ENCODE data around the gene NFIL3.
A peak's percentile ranks its signal among the peaks of the same experiment; 100 is the strongest.

NFIL3 gene

DNA sequence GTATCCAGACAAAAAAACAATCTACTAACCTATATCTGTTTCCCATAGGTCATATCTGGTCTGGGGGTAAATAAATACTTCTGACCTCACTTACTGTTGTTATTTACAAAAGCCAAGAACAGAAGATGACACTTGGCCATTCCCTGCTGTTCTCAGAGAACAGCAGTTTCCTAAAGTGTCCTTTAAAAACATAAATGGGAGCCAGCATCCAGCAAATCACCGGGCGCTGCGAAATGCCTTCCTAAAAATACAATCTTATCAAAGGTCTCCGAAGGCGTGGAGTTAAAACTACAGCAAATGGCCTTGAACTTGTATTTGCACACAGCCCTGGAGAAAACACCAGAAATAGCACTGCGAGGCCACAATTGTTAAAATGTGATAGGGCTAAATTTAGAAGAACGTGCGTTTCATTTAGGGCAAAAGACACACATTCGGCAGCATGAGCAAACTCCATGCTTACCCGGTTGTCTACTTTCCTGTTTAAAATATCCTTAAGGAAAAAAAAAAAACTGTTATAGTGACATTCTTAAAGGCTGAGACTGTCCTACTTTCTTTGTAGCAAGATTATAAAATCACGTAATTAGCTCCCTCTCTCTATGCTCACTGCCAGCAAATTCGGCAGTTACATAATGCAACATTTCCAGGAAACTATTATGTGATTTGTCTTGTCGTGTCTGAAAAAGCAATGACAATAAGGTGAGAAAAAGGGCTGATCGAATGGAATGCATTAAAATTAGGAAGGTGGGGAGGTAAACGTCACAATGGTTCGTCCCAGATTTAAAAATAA lies 1.5 kb downstream of the NFIL3 start:
- TF ChIP-seq CREB1 (IDR thresholded peaks at IDR 0.05; ENCODE audit: low read depth) (no peak), EGR1 (IDR thresholded peaks at IDR 0.05) (no peak), TCF12 (IDR thresholded peaks at IDR 0.05; ENCODE audit: low read depth) (no peak), RAD21 (IDR thresholded peaks at IDR 0.05; ENCODE audit: low read depth) (no peak), TEAD4 (IDR thresholded peaks at IDR 0.05) (no peak), NFIC (IDR thresholded peaks at IDR 0.05) (no peak), FOXM1 (IDR thresholded peaks at IDR 0.05; ENCODE audit: borderline replicate concordance, low read depth) (no peak), TAF1 (IDR thresholded peaks at IDR 0.05; ENCODE audit: low read depth) (no peak), CEBPB (IDR thresholded peaks at IDR 0.05) (no peak), ZBTB7A (IDR thresholded peaks at IDR 0.05; ENCODE audit: low read depth) (no peak), EP300 (IDR thresholded peaks at IDR 0.05; ENCODE audit: borderline replicate concordance) (no peak), YY1 (IDR thresholded peaks at IDR 0.05; ENCODE audit: low read depth) (no peak)
- TF ChIP-seq, protein P1, sequence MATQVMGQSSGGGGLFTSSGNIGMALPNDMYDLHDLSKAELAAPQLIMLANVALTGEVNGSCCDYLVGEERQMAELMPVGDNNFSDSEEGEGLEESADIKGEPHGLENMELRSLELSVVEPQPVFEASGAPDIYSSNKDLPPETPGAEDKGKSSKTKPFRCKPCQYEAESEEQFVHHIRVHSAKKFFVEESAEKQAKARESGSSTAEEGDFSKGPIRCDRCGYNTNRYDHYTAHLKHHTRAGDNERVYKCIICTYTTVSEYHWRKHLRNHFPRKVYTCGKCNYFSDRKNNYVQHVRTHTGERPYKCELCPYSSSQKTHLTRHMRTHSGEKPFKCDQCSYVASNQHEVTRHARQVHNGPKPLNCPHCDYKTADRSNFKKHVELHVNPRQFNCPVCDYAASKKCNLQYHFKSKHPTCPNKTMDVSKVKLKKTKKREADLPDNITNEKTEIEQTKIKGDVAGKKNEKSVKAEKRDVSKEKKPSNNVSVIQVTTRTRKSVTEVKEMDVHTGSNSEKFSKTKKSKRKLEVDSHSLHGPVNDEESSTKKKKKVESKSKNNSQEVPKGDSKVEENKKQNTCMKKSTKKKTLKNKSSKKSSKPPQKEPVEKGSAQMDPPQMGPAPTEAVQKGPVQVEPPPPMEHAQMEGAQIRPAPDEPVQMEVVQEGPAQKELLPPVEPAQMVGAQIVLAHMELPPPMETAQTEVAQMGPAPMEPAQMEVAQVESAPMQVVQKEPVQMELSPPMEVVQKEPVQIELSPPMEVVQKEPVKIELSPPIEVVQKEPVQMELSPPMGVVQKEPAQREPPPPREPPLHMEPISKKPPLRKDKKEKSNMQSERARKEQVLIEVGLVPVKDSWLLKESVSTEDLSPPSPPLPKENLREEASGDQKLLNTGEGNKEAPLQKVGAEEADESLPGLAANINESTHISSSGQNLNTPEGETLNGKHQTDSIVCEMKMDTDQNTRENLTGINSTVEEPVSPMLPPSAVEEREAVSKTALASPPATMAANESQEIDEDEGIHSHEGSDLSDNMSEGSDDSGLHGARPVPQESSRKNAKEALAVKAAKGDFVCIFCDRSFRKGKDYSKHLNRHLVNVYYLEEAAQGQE (IDR thresholded peaks at IDR 0.05; ENCODE audit: low read depth): no peak
- TF ChIP-seq, protein P2, sequence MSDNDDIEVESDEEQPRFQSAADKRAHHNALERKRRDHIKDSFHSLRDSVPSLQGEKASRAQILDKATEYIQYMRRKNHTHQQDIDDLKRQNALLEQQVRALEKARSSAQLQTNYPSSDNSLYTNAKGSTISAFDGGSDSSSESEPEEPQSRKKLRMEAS (IDR thresholded peaks at IDR 0.05): no peak
- TF ChIP-seq, protein P3, sequence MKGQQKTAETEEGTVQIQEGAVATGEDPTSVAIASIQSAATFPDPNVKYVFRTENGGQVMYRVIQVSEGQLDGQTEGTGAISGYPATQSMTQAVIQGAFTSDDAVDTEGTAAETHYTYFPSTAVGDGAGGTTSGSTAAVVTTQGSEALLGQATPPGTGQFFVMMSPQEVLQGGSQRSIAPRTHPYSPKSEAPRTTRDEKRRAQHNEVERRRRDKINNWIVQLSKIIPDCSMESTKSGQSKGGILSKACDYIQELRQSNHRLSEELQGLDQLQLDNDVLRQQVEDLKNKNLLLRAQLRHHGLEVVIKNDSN (IDR thresholded peaks at IDR 0.05): no peak

DNA sequence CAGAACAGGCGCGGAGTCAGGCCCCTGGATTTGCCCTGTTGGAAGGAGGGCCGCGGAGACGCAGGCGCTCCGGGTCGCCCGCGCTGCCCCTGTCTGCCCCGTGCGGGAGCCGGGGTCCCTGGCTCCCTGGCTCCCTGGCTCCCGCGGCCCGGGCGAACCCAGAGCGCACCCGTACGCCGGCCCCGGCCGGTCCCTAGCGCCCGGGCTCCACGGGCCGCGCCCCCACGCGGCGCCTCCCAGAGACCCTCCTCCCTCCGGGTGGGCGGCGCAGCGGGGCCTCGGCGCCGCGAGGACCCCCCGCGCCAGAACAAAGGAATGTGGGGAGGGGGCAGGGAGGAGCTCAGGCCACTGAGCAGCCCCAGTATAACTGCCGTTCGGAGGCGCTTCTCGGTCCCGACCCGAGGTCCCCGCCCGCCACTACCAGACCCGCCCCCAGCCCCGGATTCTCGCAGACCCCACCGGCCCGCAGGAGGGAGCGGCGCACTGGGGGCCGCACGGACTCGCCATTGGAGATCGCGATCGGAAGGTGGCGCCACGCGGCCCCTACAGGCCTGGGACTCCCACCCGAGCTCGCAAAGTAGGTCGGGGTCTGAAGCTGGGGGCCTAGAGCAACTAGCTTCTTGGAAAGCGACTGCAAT lies 2.4 kb downstream of the NFIL3 start:
- TF ChIP-seq TEAD4 (IDR thresholded peaks at IDR 0.05) (no peak), ZBTB7A (IDR thresholded peaks at IDR 0.05; ENCODE audit: low read depth) (no peak), EP300 (IDR thresholded peaks at IDR 0.05; ENCODE audit: borderline replicate concordance) (no peak)

DNA sequence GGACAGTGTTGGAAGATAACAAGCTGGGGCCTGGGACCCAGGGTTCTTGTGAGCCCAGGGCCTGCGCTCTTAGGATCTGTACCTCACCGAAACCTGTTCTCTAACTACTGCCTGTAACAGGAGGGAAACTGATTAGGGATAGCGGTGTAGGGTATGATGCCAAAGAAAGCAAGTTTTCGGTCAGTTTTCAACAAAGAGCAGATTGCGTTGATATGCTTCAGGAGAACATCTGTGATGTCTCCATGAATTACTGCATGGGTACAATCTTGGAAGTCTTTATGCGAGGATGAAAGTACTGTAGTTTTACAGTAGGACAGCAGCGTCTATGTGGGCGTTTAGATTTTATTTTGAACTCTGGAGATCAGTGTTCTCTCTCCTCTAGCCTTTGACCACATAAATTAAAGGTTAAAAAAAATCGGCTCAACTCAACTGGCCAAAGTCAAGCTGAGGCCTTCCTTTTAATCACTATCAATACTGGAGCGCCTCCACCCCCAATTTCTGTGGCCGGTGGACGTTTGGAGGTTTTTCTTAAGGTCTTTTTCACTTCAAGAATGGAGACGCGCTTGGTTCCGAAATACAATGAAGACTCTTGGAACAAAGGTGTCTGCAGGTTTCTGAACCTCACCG lies 3.0 kb downstream of the NFIL3 start:
- no peak for TF ChIP-seq ZBTB7A (IDR thresholded peaks at IDR 0.05; ENCODE audit: low read depth)

DNA sequence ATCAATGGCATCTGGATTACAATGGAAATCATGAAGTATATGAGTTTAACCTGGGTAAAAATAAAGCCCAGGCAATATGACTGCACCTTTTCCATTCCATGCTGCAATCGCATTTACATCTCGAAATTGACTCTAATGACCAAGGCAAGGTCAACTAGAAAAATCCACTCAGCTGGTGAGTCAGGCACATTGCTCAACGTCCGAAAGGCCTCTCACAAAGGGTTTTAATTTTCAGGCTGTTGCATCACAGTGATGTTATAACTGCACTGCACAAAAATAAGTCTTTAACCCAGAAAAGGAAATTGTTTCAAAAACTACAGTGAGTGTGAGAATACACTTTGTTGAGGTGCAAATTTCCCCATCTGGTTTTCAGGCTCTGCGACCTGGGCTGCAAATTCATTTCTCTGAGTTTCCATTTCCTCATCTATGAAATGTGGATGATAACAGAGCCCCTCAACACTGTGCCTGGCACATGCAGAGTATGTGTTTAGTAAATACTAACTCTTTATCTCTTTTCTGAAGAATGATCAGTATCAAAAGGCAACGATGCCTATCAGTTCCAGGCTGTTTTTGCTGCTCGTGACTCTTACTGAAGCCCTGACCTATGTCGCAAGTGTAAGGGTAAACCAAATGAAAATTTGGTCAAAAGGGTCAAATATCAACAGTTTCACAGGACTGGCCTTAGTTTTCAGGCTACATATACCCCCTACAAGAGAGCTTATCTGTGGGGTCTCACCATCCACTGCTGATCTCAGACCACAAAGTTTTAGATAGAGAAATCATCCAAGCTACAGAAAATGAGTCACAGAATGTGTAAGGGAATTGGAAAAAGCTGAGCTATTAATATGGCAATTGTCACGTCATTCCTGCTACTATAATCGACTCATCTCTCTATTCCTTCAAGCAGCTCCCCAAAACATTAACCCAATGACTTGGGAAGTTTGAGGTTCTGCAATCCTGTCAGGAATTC lies 4.1 kb downstream of the NFIL3 start:
- no peak for TF ChIP-seq ZBTB7A (IDR thresholded peaks at IDR 0.05; ENCODE audit: low read depth)
- peak; percentile 80 for TF ChIP-seq CEBPB (IDR thresholded peaks at IDR 0.05)
- TF ChIP-seq TAF1 (IDR thresholded peaks at IDR 0.05; ENCODE audit: low read depth): no peak
- no peak for TF ChIP-seq RAD21 (IDR thresholded peaks at IDR 0.05; ENCODE audit: low read depth)

DNA sequence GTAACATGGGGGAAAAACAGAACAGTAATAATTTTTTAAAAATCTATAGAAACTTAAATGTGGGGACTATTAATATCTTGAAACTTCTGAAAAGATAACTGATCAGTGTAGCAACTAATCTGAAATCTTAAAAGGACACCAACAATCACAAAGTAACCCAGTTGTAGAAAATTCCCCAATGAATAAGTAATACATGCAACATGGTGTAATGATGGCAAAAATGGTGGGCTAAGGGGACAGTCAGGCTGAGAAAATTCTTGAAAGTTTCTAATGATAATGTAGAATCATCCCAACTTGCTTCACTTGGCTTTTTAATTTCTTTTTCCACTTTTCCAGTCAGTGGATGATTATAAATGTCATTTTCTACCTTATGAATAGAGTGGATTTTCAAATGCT lies 5.4 kb downstream of the NFIL3 start:
- no peak for TF ChIP-seq RAD21 (IDR thresholded peaks at IDR 0.05; ENCODE audit: low read depth)
- TF ChIP-seq YY1 (IDR thresholded peaks at IDR 0.05; ENCODE audit: low read depth): no peak
- no peak for TF ChIP-seq TAF1 (IDR thresholded peaks at IDR 0.05; ENCODE audit: low read depth)
- TF ChIP-seq, protein P1 (IDR thresholded peaks at IDR 0.05; ENCODE audit: low read depth): no peak
- TF ChIP-seq TCF12 (IDR thresholded peaks at IDR 0.05; ENCODE audit: low read depth): no peak

DNA sequence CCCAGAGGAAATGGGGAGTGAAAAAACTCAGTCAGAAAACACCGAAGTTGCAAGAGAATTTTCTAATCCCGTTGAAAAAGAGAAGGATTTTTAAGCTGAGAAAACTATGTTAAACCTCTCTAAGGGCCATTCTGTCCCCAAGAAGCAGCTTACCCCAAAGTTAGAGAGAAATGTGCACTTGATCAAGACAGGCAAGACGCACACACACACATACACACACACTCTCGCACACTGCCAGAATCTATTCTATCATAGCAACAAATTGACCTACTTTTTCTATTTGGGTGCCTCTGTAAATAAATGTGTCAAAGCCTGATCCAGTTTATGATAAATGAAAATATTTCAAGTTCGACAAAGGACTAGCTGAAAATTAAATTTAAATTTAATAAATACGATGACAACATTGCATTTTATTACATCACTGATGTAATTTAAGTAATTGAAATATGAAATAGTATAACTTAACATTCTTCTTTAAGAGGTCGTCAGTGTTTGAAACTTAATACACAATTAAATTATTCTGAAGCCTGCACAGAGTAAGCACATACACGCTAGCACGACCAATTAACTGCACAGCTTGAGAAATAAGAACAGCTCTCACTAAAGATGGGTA lies 5.9 kb downstream of the NFIL3 start:
- TF ChIP-seq, protein P1 (IDR thresholded peaks at IDR 0.05; ENCODE audit: low read depth): no peak
- TF ChIP-seq ZBTB7A (IDR thresholded peaks at IDR 0.05; ENCODE audit: low read depth): no peak
- TF ChIP-seq TCF12 (IDR thresholded peaks at IDR 0.05; ENCODE audit: low read depth): no peak
- no peak for TF ChIP-seq CREB1 (IDR thresholded peaks at IDR 0.05; ENCODE audit: low read depth)
- no peak for TF ChIP-seq FOXM1 (IDR thresholded peaks at IDR 0.05; ENCODE audit: borderline replicate concordance, low read depth)
- TF ChIP-seq CEBPB (IDR thresholded peaks at IDR 0.05): no peak
- TF ChIP-seq EGR1 (IDR thresholded peaks at IDR 0.05): no peak
- no peak for TF ChIP-seq EP300 (IDR thresholded peaks at IDR 0.05; ENCODE audit: borderline replicate concordance)
- TF ChIP-seq TAF1 (IDR thresholded peaks at IDR 0.05; ENCODE audit: low read depth): no peak
- TF ChIP-seq YY1 (IDR thresholded peaks at IDR 0.05; ENCODE audit: low read depth): no peak
- no peak for TF ChIP-seq NFIC (IDR thresholded peaks at IDR 0.05)
- TF ChIP-seq TEAD4 (IDR thresholded peaks at IDR 0.05): no peak
- TF ChIP-seq, protein P2 (IDR thresholded peaks at IDR 0.05): no peak
- TF ChIP-seq, protein P3 (IDR thresholded peaks at IDR 0.05): no peak
- TF ChIP-seq RAD21 (IDR thresholded peaks at IDR 0.05; ENCODE audit: low read depth): no peak

Measured in Ishikawa (cell line).